ENCODE measurements around the gene AKNA. TPM values are rescaled to one million over a fixed set of nuclear protein-coding genes. Genes with fewer than 3 reads are reported as not detected.

The AKNA gene
- total and polyA plus RNA-seq, 2 experiments from 2014 or later = 6.6 to 13.8 TPM

DNA sequence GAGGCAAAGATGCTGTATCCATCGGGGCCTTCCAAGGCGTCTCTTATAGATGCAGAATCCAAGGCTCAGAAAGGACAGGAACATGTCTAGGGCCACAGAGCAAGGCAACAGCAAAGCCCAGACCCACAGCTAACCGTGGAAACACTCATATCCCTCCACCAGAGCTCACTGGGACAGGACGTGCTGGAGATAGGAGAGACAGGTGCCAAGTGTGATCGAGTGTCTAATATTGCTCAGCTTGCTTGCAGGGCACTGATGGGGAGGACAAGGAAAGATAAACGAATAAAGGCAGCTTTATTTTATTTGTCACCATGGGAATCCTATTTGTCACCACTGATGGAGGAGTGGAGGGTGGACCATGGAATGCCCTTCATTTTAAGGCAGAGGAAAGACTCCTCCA lies 44.0 kb upstream of the AKNA start:
- Histone ChIP-seq H3K4me3 (no peak overlapping the region), H3K79me2 (no peaks in the 10 kb centered on the region), H3K27me3 (no peaks in the 10 kb centered on the region), H3K36me3 (replicated peaks; ENCODE audit: insufficient read depth, low read depth) (no peaks in the 10 kb centered on the region), H4K20me1 (ENCODE audit: insufficient read depth, poor library complexity, severe bottlenecking) (no peaks in the 10 kb centered on the region), H3K9me3 (ENCODE audit: low read depth) (no peaks in the 10 kb centered on the region), H3K4me2 (no peak overlapping the region), H3K27ac (no peak overlapping the region), H2AFZ (no peak overlapping the region), H3K9me2 (replicated peaks; ENCODE audit: insufficient read depth) (no peaks in the 10 kb centered on the region), H3K4me1 (ENCODE audit: insufficient read depth) (no peaks in the 10 kb centered on the region)
- WGBS (ENCODE audit: low lambda C conversion rate, missing lambda C conversion rate) = 94% methylated on average over 6 of the region's 6 CpGs
- DNase-seq (ENCODE audit: low spot score) = no peak
- TF ChIP-seq EZH2 (IDR thresholded peaks at IDR 0.05; ENCODE audit: borderline replicate concordance) (no peak), EZH2phosphoT487 (IDR thresholded peaks at IDR 0.05; ENCODE audit: low read depth, severe bottlenecking, unreplicated experiment) (no peak)
- TF ChIP-seq, protein P1, sequence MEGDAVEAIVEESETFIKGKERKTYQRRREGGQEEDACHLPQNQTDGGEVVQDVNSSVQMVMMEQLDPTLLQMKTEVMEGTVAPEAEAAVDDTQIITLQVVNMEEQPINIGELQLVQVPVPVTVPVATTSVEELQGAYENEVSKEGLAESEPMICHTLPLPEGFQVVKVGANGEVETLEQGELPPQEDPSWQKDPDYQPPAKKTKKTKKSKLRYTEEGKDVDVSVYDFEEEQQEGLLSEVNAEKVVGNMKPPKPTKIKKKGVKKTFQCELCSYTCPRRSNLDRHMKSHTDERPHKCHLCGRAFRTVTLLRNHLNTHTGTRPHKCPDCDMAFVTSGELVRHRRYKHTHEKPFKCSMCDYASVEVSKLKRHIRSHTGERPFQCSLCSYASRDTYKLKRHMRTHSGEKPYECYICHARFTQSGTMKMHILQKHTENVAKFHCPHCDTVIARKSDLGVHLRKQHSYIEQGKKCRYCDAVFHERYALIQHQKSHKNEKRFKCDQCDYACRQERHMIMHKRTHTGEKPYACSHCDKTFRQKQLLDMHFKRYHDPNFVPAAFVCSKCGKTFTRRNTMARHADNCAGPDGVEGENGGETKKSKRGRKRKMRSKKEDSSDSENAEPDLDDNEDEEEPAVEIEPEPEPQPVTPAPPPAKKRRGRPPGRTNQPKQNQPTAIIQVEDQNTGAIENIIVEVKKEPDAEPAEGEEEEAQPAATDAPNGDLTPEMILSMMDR (IDR thresholded peaks at IDR 0.05; ENCODE audit: poor library complexity) = no peak

DNA sequence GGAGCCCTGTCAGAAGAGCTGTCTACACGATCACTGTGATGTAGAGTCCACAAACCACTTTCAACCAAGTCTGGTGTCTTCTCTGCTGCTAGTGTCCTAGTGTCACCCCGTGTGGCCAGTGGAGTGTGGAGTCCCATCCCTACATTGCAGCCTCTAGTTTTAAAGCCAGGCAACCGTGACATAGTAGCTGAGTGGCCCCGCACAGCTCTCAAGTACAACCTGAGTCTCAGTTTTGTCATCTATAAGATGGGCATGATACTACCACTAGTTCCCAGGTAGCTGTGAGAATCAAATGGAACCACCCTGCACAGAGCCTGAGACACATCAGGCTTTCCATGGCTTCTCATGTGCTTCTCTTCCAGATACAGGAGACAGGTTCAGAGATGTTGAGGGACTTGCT lies 43.2 kb upstream of the AKNA start:
- WGBS (ENCODE audit: low lambda C conversion rate, missing lambda C conversion rate) = 86% methylated on average over 4 of the region's 4 CpGs
- DNase-seq (ENCODE audit: low spot score) = no peak
- TF ChIP-seq, protein P1 (IDR thresholded peaks at IDR 0.05; ENCODE audit: poor library complexity) = no peak
- TF ChIP-seq EZH2phosphoT487 (IDR thresholded peaks at IDR 0.05; ENCODE audit: low read depth, severe bottlenecking, unreplicated experiment) (no peak), EZH2 (IDR thresholded peaks at IDR 0.05; ENCODE audit: borderline replicate concordance) (no peak)

DNA sequence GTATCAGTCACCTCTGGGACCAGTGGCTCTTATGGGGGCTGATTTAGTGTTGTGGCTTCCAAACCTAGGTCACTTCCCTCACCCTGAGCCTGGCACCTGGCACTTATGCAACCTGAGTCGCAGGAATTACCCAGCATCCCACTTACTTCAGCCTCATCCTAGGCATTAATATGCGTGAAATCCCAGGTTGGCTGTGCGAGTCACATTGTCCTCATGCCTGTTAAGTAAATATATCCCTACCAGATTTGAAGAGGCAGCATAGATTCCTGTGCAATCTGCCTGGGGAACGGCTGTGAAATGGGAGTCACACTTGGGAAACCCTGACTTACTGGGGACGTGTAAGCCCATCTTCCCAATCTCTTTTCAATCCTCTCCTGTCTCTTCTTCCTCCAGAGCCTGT lies 42.7 kb upstream of the AKNA start:
- H3K27me3 ChIP-seq = no peaks in the 10 kb centered on the region
- H3K4me3 ChIP-seq = no peak overlapping the region
- H4K20me1 ChIP-seq (ENCODE audit: insufficient read depth, poor library complexity, severe bottlenecking) = no peaks in the 10 kb centered on the region
- TF ChIP-seq EZH2 (IDR thresholded peaks at IDR 0.05; ENCODE audit: borderline replicate concordance) = no peak
- no peak for TF ChIP-seq EZH2phosphoT487 (IDR thresholded peaks at IDR 0.05; ENCODE audit: low read depth, severe bottlenecking, unreplicated experiment)
- TF ChIP-seq, protein P1 (IDR thresholded peaks at IDR 0.05; ENCODE audit: poor library complexity) = no peak
- WGBS (ENCODE audit: low lambda C conversion rate, missing lambda C conversion rate) = 84% methylated on average over 5 of the region's 5 CpGs
- no peaks in the 10 kb centered on the region for H3K79me2 ChIP-seq
- no peak overlapping the region for H2AFZ ChIP-seq
- no peak overlapping the region for H3K4me2 ChIP-seq
- H3K9me2 ChIP-seq (replicated peaks; ENCODE audit: insufficient read depth) = no peaks in the 10 kb centered on the region
- no peaks in the 10 kb centered on the region for H3K4me1 ChIP-seq (ENCODE audit: insufficient read depth)
- H3K27ac ChIP-seq = no peak overlapping the region
- no peak for DNase-seq (ENCODE audit: low spot score)
- no peaks in the 10 kb centered on the region for H3K9me3 ChIP-seq (ENCODE audit: low read depth)
- no peaks in the 10 kb centered on the region for H3K36me3 ChIP-seq (replicated peaks; ENCODE audit: insufficient read depth, low read depth)

More for the DNA sequence above, 43.2 kb upstream of the AKNA start:
- Histone ChIP-seq H3K4me2 (no peak overlapping the region), H3K27ac (no peak overlapping the region), H2AFZ (no peak overlapping the region), H3K9me3 (ENCODE audit: low read depth) (no peaks in the 10 kb centered on the region), H3K4me1 (ENCODE audit: insufficient read depth) (no peaks in the 10 kb centered on the region), H3K36me3 (replicated peaks; ENCODE audit: insufficient read depth, low read depth) (no peaks in the 10 kb centered on the region), H3K9me2 (replicated peaks; ENCODE audit: insufficient read depth) (no peaks in the 10 kb centered on the region), H3K79me2 (no peaks in the 10 kb centered on the region), H3K27me3 (no peaks in the 10 kb centered on the region), H4K20me1 (ENCODE audit: insufficient read depth, poor library complexity, severe bottlenecking) (no peaks in the 10 kb centered on the region), H3K4me3 (no peak overlapping the region)

DNA sequence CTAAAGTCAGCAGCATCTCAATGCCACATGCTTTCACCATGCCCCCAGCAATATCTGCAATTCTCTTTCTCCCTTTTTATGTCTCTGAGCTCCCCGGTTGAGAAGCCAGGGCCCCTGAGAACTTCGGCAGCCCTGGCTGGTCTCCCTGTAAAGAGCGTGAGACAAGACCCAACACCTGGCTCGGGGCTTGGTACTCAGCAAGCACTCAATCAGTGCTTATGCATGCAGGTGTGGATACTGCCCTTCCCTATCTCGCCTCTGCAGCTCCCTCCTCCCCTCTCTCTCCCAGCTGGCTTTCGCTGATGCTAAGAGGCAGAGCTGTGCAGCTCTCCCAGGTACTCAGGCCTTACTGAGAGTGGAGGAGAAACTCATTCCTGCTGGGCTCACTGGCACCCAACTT lies 41.7 kb upstream of the AKNA start:
- 90% methylated on average over 6 of the region's 6 CpGs for WGBS (ENCODE audit: low lambda C conversion rate, missing lambda C conversion rate)
- Histone ChIP-seq H3K4me1 (ENCODE audit: insufficient read depth) (no peaks in the 10 kb centered on the region), H3K27ac (no peak overlapping the region), H3K9me2 (replicated peaks; ENCODE audit: insufficient read depth) (no peaks in the 10 kb centered on the region), H4K20me1 (ENCODE audit: insufficient read depth, poor library complexity, severe bottlenecking) (no peaks in the 10 kb centered on the region), H3K27me3 (no peaks in the 10 kb centered on the region), H3K4me2 (no peak overlapping the region), H3K4me3 (no peak overlapping the region), H3K36me3 (replicated peaks; ENCODE audit: insufficient read depth, low read depth) (no peaks in the 10 kb centered on the region), H3K79me2 (no peaks in the 10 kb centered on the region), H2AFZ (no peak overlapping the region), H3K9me3 (ENCODE audit: low read depth) (no peaks in the 10 kb centered on the region)
- TF ChIP-seq EZH2phosphoT487 (IDR thresholded peaks at IDR 0.05; ENCODE audit: low read depth, severe bottlenecking, unreplicated experiment) (no peak), EZH2 (IDR thresholded peaks at IDR 0.05; ENCODE audit: borderline replicate concordance) (no peak)
- TF ChIP-seq, protein P1 (IDR thresholded peaks at IDR 0.05; ENCODE audit: poor library complexity) = no peak
- DNase-seq (ENCODE audit: low spot score) = no peak

Data from hepatocyte (in vitro differentiated cells).